HG03354 (cell line): ENCODE measurements around the gene DUSP10.

Experiments
- ATAC-seq: cut with Tn5 transposase; IDR thresholded peaks from one replicate; pipeline ENCODE4 v1.9.1; 2021; ENCODE audit warnings: mild to moderate bottlenecking; ENCODE audit not compliant: unreplicated experiment, poor library complexity, severe bottlenecking

The DUSP10 gene

GRCh38 chr1:221717485-221717853 lies 24.4 kb downstream of the DUSP10 start:
- ATAC-seq, result no peak

- ATAC-seq, result no peak
Measured at GRCh38 chr1:221716713-221717484, 25.0 kb downstream of the DUSP10 start.

- ATAC-seq, result no peak
Measured at GRCh38 chr1:221715321-221716169, 26.3 kb downstream of the DUSP10 start.

GRCh38 chr1:221714227-221715152 lies 27.4 kb downstream of the DUSP10 start:
- no peak for ATAC-seq

GRCh38 chr1:221712776-221713431 lies 29.0 kb downstream of the DUSP10 start:
- peak; percentile 54 for ATAC-seq

GRCh38 chr1:221712198-221712684 lies 29.6 kb downstream of the DUSP10 start:
- peak; percentile 37 for ATAC-seq

GRCh38 chr1:221711656-221712055 lies 30.2 kb downstream of the DUSP10 start:
- no peak for ATAC-seq

GRCh38 chr1:221711063-221711577 lies 30.8 kb downstream of the DUSP10 start:
- no peak for ATAC-seq

GRCh38 chr1:221709854-221710253 lies 32.0 kb downstream of the DUSP10 start:
- ATAC-seq, result no peak

- ATAC-seq, result peak; percentile 77
Measured at GRCh38 chr1:221708987-221709386, 32.9 kb downstream of the DUSP10 start.

- ATAC-seq, result peak; percentile 67
Measured at GRCh38 chr1:221708076-221708571, 33.8 kb downstream of the DUSP10 start.

GRCh38 chr1:221706876-221707582 lies 34.9 kb downstream of the DUSP10 start:
- ATAC-seq, result no peak

- ATAC-seq, result no peak
Measured at GRCh38 chr1:221706191-221706590, 35.7 kb downstream of the DUSP10 start.

- ATAC-seq, result no peak
Measured at GRCh38 chr1:221704306-221704705, 37.6 kb downstream of the DUSP10 start.

- no peak for ATAC-seq
Measured at GRCh38 chr1:221701570-221702186, 40.2 kb downstream of the DUSP10 start.

GRCh38 chr1:221700948-221701347 lies 40.9 kb downstream of the DUSP10 start:
- ATAC-seq, result no peak

GRCh38 chr1:221700536-221700935 lies 41.4 kb downstream of the DUSP10 start:
- no peak for ATAC-seq

- ATAC-seq, result no peak
Measured at GRCh38 chr1:221699978-221700519, 41.8 kb downstream of the DUSP10 start.
